ENCODE results near the gene SYN1. TPM values are rescaled to one million over a fixed set of nuclear protein-coding genes. Genes with fewer than 3 reads are reported as not detected.

The SYN1 gene
- total RNA-seq, 1 experiment from 2014 or later = 11.7 TPM

- WGBS (ENCODE audit: extremely low coverage, insufficient read length, low lambda C conversion rate) = no CpG with 5 or more reads among the region's 3 CpGs
- no peak overlapping the region for H2BK12ac ChIP-seq (ENCODE audit: insufficient read length, low read depth, low read length)
- H3K9ac ChIP-seq (ENCODE audit: extremely low read depth, insufficient read length, low read length) = no peak overlapping the region
- H3K9me3 Mint-ChIP-seq = peaks cover 53 to 66% of the 10 kb centered on the region in 2 experiments
- no peak overlapping the region for H2BK120ac ChIP-seq (ENCODE audit: low read depth, low read length, poor library complexity, severe bottlenecking)
- H4K20me1 ChIP-seq (ENCODE audit: control insufficient read depth, insufficient read depth, insufficient read length) = no peaks in the 10 kb centered on the region
- no peak overlapping the region for H2AK5ac ChIP-seq (ENCODE audit: insufficient read length, low read length)
- no peak overlapping the region for H2AFZ ChIP-seq (ENCODE audit: low read length)
- no peak overlapping the region for H3K27ac ChIP-seq (ENCODE audit: insufficient read length, low read depth, low read length)
- no peak overlapping the region for H3K27ac Mint-ChIP-seq
- no peak overlapping the region for H3K4ac ChIP-seq (ENCODE audit: low read depth, low read length)
- no peak overlapping the region for H3K18ac ChIP-seq (ENCODE audit: insufficient read length, low read depth, low read length)
- H3K27me3 Mint-ChIP-seq (ENCODE audit: low read depth) = no peaks in the 10 kb centered on the region
- H3K23ac ChIP-seq (ENCODE audit: insufficient read length, low read depth, low read length) = no peak overlapping the region
- peaks cover 5% of the 10 kb centered on the region for H3K9me3 ChIP-seq (ENCODE audit: control insufficient read depth, low read depth, low read length)
- H4K8ac ChIP-seq (replicated peaks; ENCODE audit: insufficient read length, low read depth, low read length) = no peak overlapping the region
- no peak overlapping the region for H4K91ac ChIP-seq (ENCODE audit: insufficient read length, low read depth, low read length)
- H3K79me1 ChIP-seq (ENCODE audit: insufficient read depth, low read depth, low read length, poor library complexity, severe bottlenecking) = no peaks in the 10 kb centered on the region
- no peak overlapping the region for H3K4me3 Mint-ChIP-seq
- H3K4me1 Mint-ChIP-seq = no peaks in the 10 kb centered on the region; a peak in 1 of 4 replicates
- no peak overlapping the region for H2BK20ac ChIP-seq (ENCODE audit: low read depth, low read length, poor library complexity, severe bottlenecking)
- H3K4me1 ChIP-seq (ENCODE audit: insufficient read depth, low read length) = no peaks in the 10 kb centered on the region
- no peak for TF ChIP-seq CTCF (conservative IDR thresholded peaks at IDR 0.05)
- no peaks in the 10 kb centered on the region for H3K23me2 ChIP-seq (ENCODE audit: insufficient read length, low read depth, low read length, poor library complexity, severe bottlenecking)
- no peak overlapping the region for H3K4me2 ChIP-seq (ENCODE audit: insufficient read depth, insufficient read length, low read length)
- H3K27me3 ChIP-seq (ENCODE audit: insufficient read depth, low read length) = no peaks in the 10 kb centered on the region
- no peak overlapping the region for H3K56ac ChIP-seq (ENCODE audit: insufficient read length, low read depth, low read length)
- DNase-seq = no peak
- H3T11ph ChIP-seq (ENCODE audit: low read length) = no peak overlapping the region
- H2BK15ac ChIP-seq (ENCODE audit: low read depth, low read length) = no peak overlapping the region
- H3K14ac ChIP-seq (ENCODE audit: insufficient read depth, low read length) = no peak overlapping the region
- H2BK5ac ChIP-seq (ENCODE audit: insufficient read length, low read length) = no peak overlapping the region
- H4K5ac ChIP-seq (ENCODE audit: insufficient read length, low read depth, low read length) = no peak overlapping the region
- peaks cover 6 to 11% (median 7%) of the 10 kb centered on the region in 3 experiments; a peak in 5 of 7 replicates for H3K36me3 Mint-ChIP-seq (ENCODE audit: insufficient read depth in 1 of 3, low read depth in 3 of 3)
- H3K79me2 ChIP-seq (ENCODE audit: insufficient read depth, low read length) = no peaks in the 10 kb centered on the region
Observed at GRCh38 chrX:47597222-47597621, 22.4 kb downstream of the SYN1 start.
